SJSA1 (cell line): ENCODE data around the gene PPFIA1. TPM values are rescaled to one million over a fixed set of nuclear protein-coding genes. Genes with fewer than 3 reads are reported as not detected.
"Not testable (repeated sequence)": the region's sequence is repeated elsewhere in the genome, so short reads cannot be mapped to it uniquely, and the experiment has no call there.

Experiments used
- DNase-seq, 2 experiments: peaks; one replicate each; pipeline ENCODE4 v3.0.0-alpha.2; 2015 to 2020; ENCODE audit warnings: low spot score in 2 of 2, low read depth in 1 of 2
- H3K27ac ChIP-seq: fragments of 250-450 bp; sonication (Bioruptor Pico); 2 replicates; pipeline ENCODE4 v1.5.1; 2020; ENCODE audit warnings: mild to moderate bottlenecking, moderate library complexity
- H3K27me3 ChIP-seq: fragments of 250-450 bp; sonication (Bioruptor Pico); replicated peaks from 2 replicates; pipeline ENCODE4 v1.5.1; 2020; ENCODE audit warnings: mild to moderate bottlenecking, moderate library complexity
- H3K36me3 ChIP-seq: fragments of 250-450 bp; sonication (Bioruptor Pico); 2 replicates; pipeline ENCODE4 v1.5.1; 2020; ENCODE audit warnings: mild to moderate bottlenecking
- H3K4me1 ChIP-seq: fragments of 250-450 bp; sonication (Bioruptor Pico); replicated peaks from 2 replicates; pipeline ENCODE4 v1.6.1; 2021; ENCODE audit warnings: mild to moderate bottlenecking
- H3K4me3 ChIP-seq: fragments of 250-450 bp; sonication (Bioruptor Pico); 2 replicates; pipeline ENCODE4 v1.5.1; 2020; ENCODE audit warnings: mild to moderate bottlenecking
- H3K9me3 ChIP-seq: fragments of 250-450 bp; sonication (Bioruptor Pico); replicated peaks from 2 replicates; pipeline ENCODE4 v1.5.1; 2020; ENCODE audit warnings: mild to moderate bottlenecking
- total RNA-seq: library from RNA; depleted of rRNA; stranded (reverse); fragments of >200 nt; shearing (Covaris generic); gene quantifications from 2 replicates; pipeline ENCODE4 v1.2.3, GENCODE V29; 2014

The PPFIA1 gene
- total RNA-seq, 1 experiment from 2014 or later, result 106 TPM

DNA sequence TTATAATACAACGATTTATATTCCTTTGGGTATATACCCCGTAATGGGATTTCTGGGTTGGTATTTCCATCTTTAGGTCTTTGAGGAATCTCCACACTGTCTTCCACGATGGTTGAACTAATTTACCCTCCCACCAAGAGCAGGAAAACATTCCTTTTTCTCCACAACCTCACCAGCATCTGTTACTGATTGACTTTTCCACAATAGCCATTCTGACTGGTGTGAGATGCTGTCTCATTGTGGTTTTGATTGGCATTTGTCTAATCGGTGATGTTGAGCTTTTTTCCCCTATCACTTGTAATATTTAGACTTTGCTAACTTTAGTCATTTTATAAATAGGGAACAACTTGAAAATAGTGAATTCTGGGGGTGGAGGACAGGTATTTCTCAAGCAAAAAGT lies 58.1 kb downstream of the PPFIA1 start:
- H3K27ac ChIP-seq, result no peak overlapping the region
- H3K4me1 ChIP-seq, result peaks cover 6% of the 10 kb centered on the region
- no peak overlapping the region for H3K4me3 ChIP-seq
- peaks cover 96% of the 10 kb centered on the region for H3K36me3 ChIP-seq
- peak in 1 of 2 experiments; percentile 10 for DNase-seq
- no peaks in the 10 kb centered on the region for H3K9me3 ChIP-seq
- no peaks in the 10 kb centered on the region for H3K27me3 ChIP-seq

DNA sequence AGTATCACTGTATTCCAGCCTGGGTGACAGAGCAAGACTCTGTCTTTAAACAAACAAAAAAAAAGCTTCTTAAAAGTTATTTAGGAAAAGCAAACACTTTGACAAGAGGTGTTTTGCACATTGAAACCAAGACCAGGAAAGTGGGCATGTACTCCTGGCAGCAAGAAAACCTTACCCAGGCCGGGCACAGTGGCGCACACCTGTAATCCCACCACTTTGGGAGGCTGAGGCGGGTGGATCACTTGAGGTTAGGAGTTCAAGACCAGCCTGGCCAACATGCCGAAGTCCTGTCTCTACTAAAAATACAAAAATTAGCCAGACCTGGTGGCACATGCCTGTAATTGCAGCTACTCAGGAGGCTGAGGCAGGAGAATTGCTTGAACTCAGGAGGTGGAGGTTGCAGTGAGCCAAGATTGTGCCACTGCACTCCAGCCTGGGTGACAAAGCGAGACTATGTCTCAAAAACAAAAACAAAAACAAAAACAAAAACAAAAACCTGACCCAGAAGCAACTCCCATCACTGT lies 60.9 kb downstream of the PPFIA1 start:
- H3K27ac ChIP-seq, H3K9me3 ChIP-seq, H3K27me3 ChIP-seq, H3K4me1 ChIP-seq, H3K4me3 ChIP-seq: not testable (repeated sequence)
- DNase-seq, result peak in 1 of 2 experiments; percentile 46
- peaks cover 96% of the 10 kb centered on the region for H3K36me3 ChIP-seq

DNA sequence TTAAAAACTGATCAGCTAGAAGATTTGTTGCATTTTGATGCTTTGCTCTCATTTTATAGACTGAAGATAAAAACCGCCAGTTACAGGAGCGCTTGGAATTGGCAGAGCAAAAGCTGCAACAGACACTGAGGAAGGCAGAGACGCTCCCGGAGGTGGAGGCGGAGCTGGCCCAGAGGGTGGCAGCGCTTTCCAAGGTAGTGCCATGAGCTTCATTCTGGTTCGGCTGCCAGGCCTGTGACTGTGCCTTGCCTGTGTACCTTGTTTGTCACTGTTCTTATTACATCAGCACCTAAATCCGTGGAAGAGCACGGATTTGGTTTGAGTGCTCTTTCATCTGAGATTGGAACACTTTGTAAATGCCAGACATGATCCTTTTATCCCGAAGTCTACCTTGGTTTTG lies 61.4 kb downstream of the PPFIA1 start:
- Histone ChIP-seq H3K27ac (no peak overlapping the region), H3K36me3 (peaks cover 96% of the 10 kb centered on the region), H3K4me1 (no peaks in the 10 kb centered on the region), H3K27me3 (no peaks in the 10 kb centered on the region), H3K9me3 (no peaks in the 10 kb centered on the region), H3K4me3 (no peak overlapping the region)
- DNase-seq, result peak in 1 of 2 experiments; percentile 44

DNA sequence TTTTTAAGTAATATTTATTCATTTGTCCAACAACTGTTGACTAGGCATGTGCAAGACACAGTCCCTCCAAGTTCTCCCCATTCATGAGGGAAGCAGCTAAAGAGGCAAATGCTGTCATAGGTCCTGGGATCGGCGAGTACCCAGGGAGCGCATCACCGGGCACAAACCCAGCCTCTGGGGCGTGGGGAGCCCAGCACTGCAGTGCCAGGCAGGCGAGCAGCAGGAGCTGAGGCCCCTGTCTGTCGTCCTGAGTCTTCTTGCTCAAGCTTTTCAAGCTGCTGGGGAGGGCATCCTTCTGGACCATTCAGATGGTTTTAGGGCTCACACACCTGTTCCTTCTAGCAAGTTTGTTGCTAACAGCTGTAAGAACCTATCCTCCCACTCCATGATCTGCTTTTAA lies 62.1 kb downstream of the PPFIA1 start:
- H3K4me3 ChIP-seq, result no peak overlapping the region
- no peaks in the 10 kb centered on the region for H3K27me3 ChIP-seq
- peaks cover 97% of the 10 kb centered on the region for H3K36me3 ChIP-seq
- DNase-seq, result no peak
- H3K4me1 ChIP-seq, result no peaks in the 10 kb centered on the region
- H3K27ac ChIP-seq, result no peak overlapping the region
- H3K9me3 ChIP-seq, result no peaks in the 10 kb centered on the region

DNA sequence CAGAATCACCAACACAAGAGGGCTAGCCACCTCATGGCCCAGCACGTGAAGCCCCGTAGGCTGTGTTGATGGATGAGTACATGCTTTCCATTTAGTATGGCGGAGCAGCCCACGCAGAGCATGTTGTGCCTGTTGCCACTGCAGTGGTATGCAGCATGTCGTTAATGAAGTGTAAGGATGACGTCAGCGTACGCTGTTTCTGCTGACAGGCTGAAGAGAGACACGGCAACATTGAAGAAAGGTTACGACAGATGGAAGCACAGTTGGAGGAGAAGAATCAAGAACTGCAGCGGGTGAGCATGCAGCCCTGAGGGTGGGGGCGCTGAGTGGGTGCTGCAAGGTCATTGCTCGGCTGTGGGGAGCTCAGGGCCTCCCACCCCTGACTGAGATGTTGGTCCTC lies 62.8 kb downstream of the PPFIA1 start:
- Histone ChIP-seq H3K4me3 (no peak overlapping the region), H3K36me3 (peaks cover 98% of the 10 kb centered on the region), H3K27ac (no peak overlapping the region), H3K4me1 (no peaks in the 10 kb centered on the region), H3K9me3 (no peaks in the 10 kb centered on the region), H3K27me3 (no peaks in the 10 kb centered on the region)
- DNase-seq, result no peak

DNA sequence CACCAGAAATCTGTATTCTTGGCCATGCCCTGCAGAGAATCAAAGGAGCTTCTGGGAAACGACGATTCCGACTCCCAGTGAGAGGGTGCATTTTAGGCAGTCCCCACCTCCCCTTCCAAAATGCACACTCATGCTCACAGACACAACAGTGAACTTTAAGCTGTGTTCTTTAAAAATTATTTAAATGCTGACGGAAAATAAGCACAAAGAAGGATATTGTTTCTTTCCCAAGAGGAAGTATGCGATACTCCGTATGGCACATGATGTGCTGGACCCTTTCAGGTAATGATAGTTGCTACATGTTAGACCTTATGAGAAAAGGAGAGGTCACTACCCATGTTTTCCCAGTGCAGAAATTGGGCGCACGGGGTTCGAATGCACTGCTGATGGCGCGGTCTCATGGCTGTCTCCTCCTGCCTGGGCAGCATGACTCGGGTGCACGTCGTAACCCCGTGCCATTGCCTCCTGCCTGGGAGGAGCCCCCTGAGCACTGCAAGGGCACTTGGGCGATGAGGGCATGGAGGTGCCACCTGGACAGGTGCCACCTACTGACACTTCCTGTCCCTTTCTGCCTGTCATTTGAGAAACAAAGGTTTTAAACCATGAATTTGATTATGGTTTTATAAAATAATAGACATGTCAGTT lies 64.0 kb downstream of the PPFIA1 start:
- peaks cover 100% of the 10 kb centered on the region for H3K36me3 ChIP-seq
- H3K4me1 ChIP-seq, result no peaks in the 10 kb centered on the region
- H3K9me3 ChIP-seq, result no peaks in the 10 kb centered on the region
- H3K4me3 ChIP-seq, result no peak overlapping the region
- H3K27ac ChIP-seq, result no peak overlapping the region
- no peaks in the 10 kb centered on the region for H3K27me3 ChIP-seq
- DNase-seq, result no peak

DNA sequence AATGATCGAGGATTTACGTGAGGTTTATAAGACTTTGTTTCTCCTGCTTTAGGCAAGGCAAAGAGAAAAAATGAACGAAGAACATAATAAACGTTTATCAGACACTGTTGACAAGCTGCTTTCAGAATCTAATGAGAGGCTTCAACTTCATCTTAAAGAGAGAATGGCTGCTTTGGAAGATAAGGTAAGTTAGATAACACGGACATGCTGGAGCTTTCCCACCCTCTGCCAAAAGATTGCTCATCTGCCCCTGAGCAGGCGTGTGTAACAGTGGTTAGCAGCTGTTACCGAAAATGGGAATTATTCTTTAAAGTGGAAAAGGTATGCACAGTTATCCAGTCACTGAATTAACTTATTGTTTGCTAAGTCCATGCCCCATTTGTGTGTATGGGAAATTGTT lies 65.0 kb downstream of the PPFIA1 start:
- no peak overlapping the region for H3K4me3 ChIP-seq
- H3K27me3 ChIP-seq, result no peaks in the 10 kb centered on the region
- no peak overlapping the region for H3K27ac ChIP-seq
- H3K4me1 ChIP-seq, result no peaks in the 10 kb centered on the region
- no peaks in the 10 kb centered on the region for H3K9me3 ChIP-seq
- H3K36me3 ChIP-seq, result peaks cover 100% of the 10 kb centered on the region
- DNase-seq, result no peak

DNA sequence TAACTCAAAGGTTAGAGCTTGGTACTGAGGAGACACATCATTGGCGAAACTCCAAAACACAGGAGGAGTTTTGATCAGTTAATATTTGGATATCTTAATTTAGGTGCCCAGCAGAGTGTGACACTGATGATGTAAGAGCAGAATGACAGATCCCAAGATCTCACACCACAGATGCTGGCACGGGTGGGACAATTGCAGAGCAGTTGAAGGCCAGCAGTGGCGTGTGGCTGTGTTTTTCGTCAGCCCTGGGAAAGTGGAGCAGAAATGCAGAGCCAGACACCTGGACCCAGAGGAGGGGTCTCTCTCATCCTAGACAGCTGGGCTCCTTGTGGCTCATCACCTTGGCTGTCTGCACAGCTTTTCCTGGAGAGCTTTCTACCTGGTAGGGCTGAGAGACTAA lies 68.1 kb downstream of the PPFIA1 start:
- Histone ChIP-seq H3K4me3 (no peak overlapping the region), H3K4me1 (no peaks in the 10 kb centered on the region), H3K27me3 (no peaks in the 10 kb centered on the region), H3K27ac (no peak overlapping the region), H3K36me3 (peaks cover 92% of the 10 kb centered on the region), H3K9me3 (no peaks in the 10 kb centered on the region)
- DNase-seq, result no peak

DNA sequence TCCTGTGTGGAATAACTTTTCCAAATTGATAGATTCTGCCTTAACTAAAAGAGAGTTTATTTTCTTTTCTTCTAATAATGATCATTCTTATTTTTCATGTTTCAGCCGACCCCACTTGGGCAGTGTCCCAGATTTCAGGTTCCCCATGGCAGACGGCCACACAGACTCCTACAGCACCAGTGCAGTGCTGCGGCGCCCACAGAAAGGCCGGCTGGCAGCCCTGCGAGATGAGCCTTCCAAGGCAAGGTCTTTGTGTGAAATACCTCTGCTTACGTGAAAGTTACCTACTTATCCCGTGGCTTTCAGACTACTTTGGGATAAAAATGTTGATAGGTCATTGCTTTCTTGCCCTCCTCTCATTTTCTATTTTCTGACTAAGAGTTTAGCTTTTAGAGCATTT lies 68.6 kb downstream of the PPFIA1 start:
- no peaks in the 10 kb centered on the region for H3K27me3 ChIP-seq

DNA sequence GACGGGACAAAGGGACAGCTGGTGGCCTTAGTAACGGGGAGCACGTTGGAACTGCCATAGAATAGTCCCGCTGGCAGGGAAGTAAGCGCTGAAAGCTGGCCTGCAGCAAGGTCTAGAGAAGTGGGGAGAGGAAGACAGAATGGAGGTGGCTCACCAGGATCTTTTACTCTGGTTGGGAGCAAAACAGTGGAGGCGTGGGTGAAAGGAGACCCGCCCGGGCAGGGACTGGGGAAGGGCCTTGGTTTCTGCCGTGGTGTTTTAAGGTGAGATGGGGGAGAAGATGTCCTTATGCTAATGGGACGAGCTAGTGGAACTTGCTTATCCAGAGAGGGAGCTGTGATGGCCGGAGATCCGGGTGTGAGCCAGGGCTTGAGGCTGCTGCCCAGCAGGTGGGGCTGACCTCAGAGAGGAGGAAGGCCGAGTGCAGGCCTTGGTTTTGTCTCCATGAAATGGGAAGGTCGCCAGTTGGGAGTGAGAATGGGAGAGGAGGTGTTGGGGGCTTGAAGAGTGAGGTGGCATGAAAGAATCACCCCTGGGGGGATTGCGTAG lies 71.5 kb downstream of the PPFIA1 start:
- H3K4me3 ChIP-seq, result no peak overlapping the region
- peaks cover 82% of the 10 kb centered on the region for H3K36me3 ChIP-seq
- DNase-seq, result peak in 1 of 2 experiments; percentile 48
- H3K4me1 ChIP-seq, result no peaks in the 10 kb centered on the region
- H3K27ac ChIP-seq, result no peak overlapping the region
- no peaks in the 10 kb centered on the region for H3K9me3 ChIP-seq
- H3K27me3 ChIP-seq, result no peaks in the 10 kb centered on the region; the same call in 1 of the 2 replicates

More for the DNA sequence above, 68.6 kb downstream of the PPFIA1 start:
- no peak overlapping the region for H3K4me3 ChIP-seq
- peaks cover 92% of the 10 kb centered on the region for H3K36me3 ChIP-seq
- H3K4me1 ChIP-seq, result no peaks in the 10 kb centered on the region
- H3K9me3 ChIP-seq, result no peaks in the 10 kb centered on the region
- no peak for DNase-seq
- no peak overlapping the region for H3K27ac ChIP-seq

DNA sequence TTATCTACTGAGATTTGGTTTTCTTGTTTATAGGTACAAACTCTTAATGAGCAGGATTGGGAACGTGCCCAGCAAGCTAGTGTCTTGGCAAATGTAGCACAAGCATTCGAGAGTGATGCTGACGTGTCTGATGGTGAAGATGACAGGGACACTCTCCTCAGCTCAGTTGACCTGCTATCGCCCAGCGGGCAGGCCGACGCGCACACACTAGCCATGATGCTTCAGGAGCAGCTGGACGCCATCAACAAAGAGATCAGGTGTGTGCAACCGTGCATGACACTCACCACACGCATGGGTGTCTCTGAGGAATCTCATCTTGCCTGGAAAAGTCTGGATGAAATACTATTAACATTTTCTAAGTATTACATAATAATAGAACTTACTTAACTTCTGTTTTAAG lies 73.1 kb downstream of the PPFIA1 start:
- H3K4me1 ChIP-seq, result no peaks in the 10 kb centered on the region
- H3K4me3 ChIP-seq, result no peak overlapping the region
- H3K36me3 ChIP-seq, result peaks cover 82% of the 10 kb centered on the region
- no peak overlapping the region for H3K27ac ChIP-seq
- no peaks in the 10 kb centered on the region for H3K9me3 ChIP-seq
- no peak for DNase-seq
- H3K27me3 ChIP-seq, result no peaks in the 10 kb centered on the region; the same call in 1 of the 2 replicates

DNA sequence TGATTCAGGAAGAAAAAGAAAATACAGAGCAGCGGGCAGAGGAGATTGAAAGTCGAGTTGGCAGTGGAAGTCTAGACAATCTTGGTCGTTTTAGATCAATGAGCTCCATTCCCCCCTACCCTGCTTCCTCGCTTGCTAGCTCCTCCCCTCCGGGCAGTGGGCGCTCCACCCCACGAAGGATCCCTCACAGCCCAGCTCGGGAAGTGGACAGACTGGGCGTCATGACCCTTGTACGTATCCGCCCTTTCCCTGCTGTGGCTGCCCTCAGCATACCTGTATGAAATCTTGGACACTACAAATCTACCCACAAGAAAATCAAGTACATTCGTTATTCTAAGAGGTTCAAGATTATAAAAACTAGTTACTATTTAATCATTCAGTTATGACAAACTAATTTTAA lies 77.7 kb downstream of the PPFIA1 start:
- Histone ChIP-seq H3K27ac (no peak overlapping the region), H3K36me3 (peaks cover 84% of the 10 kb centered on the region), H3K9me3 (no peaks in the 10 kb centered on the region), H3K27me3 (no peaks in the 10 kb centered on the region; the same call in 1 of the 2 replicates), H3K4me3 (no peak overlapping the region), H3K4me1 (no peaks in the 10 kb centered on the region)
- DNase-seq, result peak in 1 of 2 experiments; percentile 44

DNA sequence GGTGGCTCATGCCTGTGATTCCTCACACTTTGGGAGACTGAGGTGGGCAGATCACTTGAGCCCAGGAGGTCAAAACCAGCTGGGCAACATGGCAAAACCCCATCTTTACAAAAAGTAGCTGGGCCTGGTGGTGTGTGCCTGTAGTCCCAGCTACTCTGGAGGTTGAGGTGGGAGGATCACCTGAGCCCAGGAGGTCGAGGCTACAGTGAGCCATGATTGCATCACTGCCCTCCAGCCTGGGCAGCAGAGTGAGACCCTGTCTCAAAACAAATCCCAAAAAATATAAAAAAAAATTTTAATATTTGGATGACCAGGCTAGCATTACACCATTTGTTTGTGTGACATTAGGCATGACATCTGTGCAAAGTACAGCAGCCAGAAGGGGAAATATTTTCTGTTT lies 78.1 kb downstream of the PPFIA1 start:
- no peak overlapping the region for H3K4me3 ChIP-seq
- peaks cover 83% of the 10 kb centered on the region for H3K36me3 ChIP-seq
- no peaks in the 10 kb centered on the region for H3K9me3 ChIP-seq
- H3K27ac ChIP-seq, result no peak overlapping the region
- H3K4me1 ChIP-seq, result no peaks in the 10 kb centered on the region
- no peaks in the 10 kb centered on the region; the same call in 1 of the 2 replicates for H3K27me3 ChIP-seq
- DNase-seq, result peak in 1 of 2 experiments; percentile 45

DNA sequence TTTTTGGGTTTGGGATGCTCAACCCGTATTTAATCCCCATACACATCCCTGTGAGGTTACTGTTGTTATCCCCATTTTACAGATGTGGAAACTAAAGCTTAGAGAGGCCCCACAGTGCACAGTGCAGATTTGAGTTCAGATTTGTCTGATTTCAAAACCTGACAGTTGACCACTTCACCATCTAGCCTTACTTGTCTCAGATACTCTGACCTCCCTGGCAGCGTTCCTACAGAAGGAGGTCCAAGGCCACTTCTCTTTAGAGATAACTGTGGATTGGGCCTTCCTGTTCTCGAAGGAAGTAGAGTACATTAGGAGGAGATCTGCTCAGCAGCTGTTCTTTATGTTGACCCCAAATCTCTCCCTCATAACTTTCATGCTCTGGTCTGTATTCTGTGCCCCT lies 81.2 kb downstream of the PPFIA1 start:
- no peak overlapping the region for H3K4me3 ChIP-seq
- H3K36me3 ChIP-seq, result peaks cover 91% of the 10 kb centered on the region
- peak in 1 of 2 experiments; percentile 43 for DNase-seq
- H3K27me3 ChIP-seq, result no peaks in the 10 kb centered on the region; the same call in 1 of the 2 replicates
- H3K27ac ChIP-seq, result no peak overlapping the region
- H3K4me1 ChIP-seq, result no peaks in the 10 kb centered on the region
- H3K9me3 ChIP-seq, result no peaks in the 10 kb centered on the region
